Measurements from ENCODE around the gene SKIC8.

SKIC8 gene

DNA sequence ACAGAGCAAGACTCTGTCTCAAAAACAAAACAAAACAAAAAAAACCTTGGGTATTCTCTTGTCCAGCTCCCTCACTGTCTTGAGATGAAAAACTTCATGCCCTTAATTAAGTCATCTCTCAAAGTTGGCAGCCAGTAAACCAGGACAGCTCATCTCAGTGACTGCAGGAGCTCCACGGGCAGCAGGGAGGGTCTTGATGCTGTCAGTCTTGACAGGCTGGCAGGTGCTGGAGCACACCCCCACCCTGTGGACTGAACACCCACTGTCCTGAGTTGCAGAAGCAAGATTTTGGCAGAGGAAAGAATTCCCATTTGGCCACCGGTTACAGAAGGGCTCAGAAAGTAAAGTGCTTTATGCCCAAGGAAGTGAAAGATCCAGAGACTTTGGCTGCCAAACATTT is 27.1 kb downstream of the SKIC8 start:
- TF ChIP-seq, protein P1, sequence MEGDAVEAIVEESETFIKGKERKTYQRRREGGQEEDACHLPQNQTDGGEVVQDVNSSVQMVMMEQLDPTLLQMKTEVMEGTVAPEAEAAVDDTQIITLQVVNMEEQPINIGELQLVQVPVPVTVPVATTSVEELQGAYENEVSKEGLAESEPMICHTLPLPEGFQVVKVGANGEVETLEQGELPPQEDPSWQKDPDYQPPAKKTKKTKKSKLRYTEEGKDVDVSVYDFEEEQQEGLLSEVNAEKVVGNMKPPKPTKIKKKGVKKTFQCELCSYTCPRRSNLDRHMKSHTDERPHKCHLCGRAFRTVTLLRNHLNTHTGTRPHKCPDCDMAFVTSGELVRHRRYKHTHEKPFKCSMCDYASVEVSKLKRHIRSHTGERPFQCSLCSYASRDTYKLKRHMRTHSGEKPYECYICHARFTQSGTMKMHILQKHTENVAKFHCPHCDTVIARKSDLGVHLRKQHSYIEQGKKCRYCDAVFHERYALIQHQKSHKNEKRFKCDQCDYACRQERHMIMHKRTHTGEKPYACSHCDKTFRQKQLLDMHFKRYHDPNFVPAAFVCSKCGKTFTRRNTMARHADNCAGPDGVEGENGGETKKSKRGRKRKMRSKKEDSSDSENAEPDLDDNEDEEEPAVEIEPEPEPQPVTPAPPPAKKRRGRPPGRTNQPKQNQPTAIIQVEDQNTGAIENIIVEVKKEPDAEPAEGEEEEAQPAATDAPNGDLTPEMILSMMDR (IDR thresholded peaks at IDR 0.05; ENCODE audit: low read depth, low read length, missing control alignments) = no peak
- Histone ChIP-seq H3K27ac (no peak overlapping the region), H3K4me3 (ENCODE audit: low read depth, low read length) (no peak overlapping the region), H3K27me3 (replicated peaks) (no peaks in the 10 kb centered on the region), H3K36me3 (replicated peaks) (no peaks in the 10 kb centered on the region)
- in situ Hi-C loops (cut with HindIII; ENCODE audit: low pct_ligation_motif_present, low sequenced_read_pairs) = no loop called here
- no peak for DNase-seq

DNA sequence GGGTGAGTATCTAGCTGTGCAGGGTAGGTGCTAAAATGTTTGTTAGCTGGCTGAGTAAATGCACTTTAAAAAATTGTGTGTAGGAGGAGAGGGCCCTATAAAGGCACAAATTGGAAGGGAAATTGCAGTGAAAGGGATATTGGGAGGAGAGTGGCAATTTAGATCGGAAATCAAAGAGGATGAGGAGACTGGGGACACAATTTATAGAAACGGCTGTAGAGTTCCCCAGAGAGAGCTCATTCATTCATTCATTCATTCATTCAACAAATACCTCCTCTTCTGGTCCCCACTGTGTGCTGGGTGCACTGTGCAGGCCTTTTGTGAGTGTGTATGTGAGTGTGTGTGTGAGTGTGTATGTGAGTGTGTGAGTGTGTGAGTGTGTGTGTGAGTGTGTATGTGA is 32.6 kb downstream of the SKIC8 start:
- no peaks in the 10 kb centered on the region for H3K36me3 ChIP-seq (replicated peaks)
- TF ChIP-seq, protein P1 (IDR thresholded peaks at IDR 0.05; ENCODE audit: low read depth, low read length, missing control alignments) = no peak
- H3K27me3 ChIP-seq (replicated peaks) = no peaks in the 10 kb centered on the region
- no peak for DNase-seq
- in situ Hi-C loops (cut with HindIII; ENCODE audit: low pct_ligation_motif_present, low sequenced_read_pairs) = no loop called here
- no peak overlapping the region for H3K4me3 ChIP-seq (ENCODE audit: low read depth, low read length)
- H3K27ac ChIP-seq = no peak overlapping the region

DNA sequence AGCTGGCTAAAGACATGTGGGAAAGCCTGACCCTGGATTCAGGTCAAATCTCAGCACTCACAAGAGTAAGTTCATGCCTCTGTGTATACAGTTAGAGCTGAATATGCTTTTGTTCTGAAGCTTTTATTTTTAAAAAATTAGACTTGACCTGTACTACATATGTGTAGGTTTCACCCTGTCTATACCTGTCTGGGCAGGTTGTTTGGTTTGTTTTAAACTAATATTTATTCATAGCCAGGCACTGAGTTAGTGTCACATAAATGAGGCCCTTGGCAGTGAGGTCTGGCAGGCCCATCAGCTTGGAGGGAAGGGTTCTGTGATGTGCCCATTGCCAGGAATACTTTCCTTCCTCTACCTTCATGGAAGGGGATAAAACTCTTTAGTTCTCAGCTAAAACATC is 33.2 kb downstream of the SKIC8 start:
- Histone ChIP-seq H3K27ac (no peak overlapping the region), H3K36me3 (replicated peaks) (no peaks in the 10 kb centered on the region), H3K4me3 (ENCODE audit: low read depth, low read length) (no peak overlapping the region), H3K27me3 (replicated peaks) (no peaks in the 10 kb centered on the region)
- DNase-seq = no peak
- in situ Hi-C loops (cut with HindIII; ENCODE audit: low pct_ligation_motif_present, low sequenced_read_pairs) = no loop called here
- TF ChIP-seq, protein P1 (IDR thresholded peaks at IDR 0.05; ENCODE audit: low read depth, low read length, missing control alignments) = no peak

DNA sequence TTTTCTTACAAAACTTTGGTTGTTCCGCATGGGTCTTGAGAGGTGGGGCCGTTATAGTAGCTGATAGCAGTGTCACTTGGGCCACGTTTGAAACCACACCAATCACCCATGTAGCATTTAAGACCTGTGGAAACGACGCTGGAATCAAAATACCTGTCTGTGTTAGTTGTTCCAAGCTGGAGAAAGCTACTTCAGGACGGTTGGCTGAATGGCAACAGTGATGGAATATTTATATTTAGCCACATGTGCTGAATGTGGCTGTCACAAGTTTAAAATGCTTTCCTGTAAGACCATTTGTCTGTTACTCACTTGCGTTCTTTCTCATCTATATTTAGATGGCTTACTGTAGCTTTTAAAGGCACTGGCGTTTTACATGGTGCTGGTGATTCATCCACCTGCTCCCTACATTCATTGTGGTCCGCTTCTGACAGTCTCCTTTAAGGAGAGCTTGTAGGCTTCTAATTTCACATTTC is 33.6 kb downstream of the SKIC8 start:
- no peak overlapping the region for H3K27ac ChIP-seq

DNA sequence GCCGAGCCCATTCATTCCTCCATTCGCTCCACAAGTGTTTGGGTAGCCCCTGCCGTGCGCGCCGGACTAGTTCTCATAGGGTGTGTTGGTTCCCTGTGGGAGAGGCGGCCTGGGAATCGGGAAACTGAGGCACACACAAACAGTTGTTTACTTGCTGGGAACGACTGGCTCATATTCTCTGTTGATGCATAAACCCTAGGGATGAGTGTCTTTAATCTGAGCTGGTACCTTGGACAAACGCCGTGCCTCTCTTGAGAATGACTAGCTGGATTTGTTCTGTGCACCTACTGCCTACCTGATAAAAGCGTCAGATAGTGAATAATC is 34.3 kb downstream of the SKIC8 start:
- Histone ChIP-seq H3K27me3 (replicated peaks) (no peaks in the 10 kb centered on the region), H3K36me3 (replicated peaks) (no peaks in the 10 kb centered on the region), H3K27ac (no peak overlapping the region), H3K4me3 (ENCODE audit: low read depth, low read length) (peak overlapping the region; percentile 63)
- in situ Hi-C loops (cut with HindIII; ENCODE audit: low pct_ligation_motif_present, low sequenced_read_pairs) = no loop called here
- TF ChIP-seq, protein P1 (IDR thresholded peaks at IDR 0.05; ENCODE audit: low read depth, low read length, missing control alignments) = no peak
- DNase-seq = no peak

More for the DNA sequence above, 33.6 kb downstream of the SKIC8 start:
- TF ChIP-seq, protein P1 (IDR thresholded peaks at IDR 0.05; ENCODE audit: low read depth, low read length, missing control alignments) = no peak
- H3K27me3 ChIP-seq (replicated peaks) = no peaks in the 10 kb centered on the region
- peak; percentile 65 for DNase-seq
- in situ Hi-C loops (cut with HindIII; ENCODE audit: low pct_ligation_motif_present, low sequenced_read_pairs) = no loop called here
- no peaks in the 10 kb centered on the region for H3K36me3 ChIP-seq (replicated peaks)
- no peak overlapping the region for H3K4me3 ChIP-seq (ENCODE audit: low read depth, low read length)
